GM12875 (cell line): ENCODE measurements around the gene PCTP.

ENCODE experiments used
- H3K4me3 ChIP-seq: one replicate; pipeline ENCODE4 v1.5.1; 2011; ENCODE audit warnings: low read depth, low read length, control low read depth
- TF ChIP-seq, protein P1 (sequence below): IDR thresholded peaks from 2 replicates; pipeline ENCODE4 v1.5.1; 2011; ENCODE audit warnings: low read depth, mild to moderate bottlenecking, control low read depth, inconsistent platforms, low read length, moderate library complexity, borderline replicate concordance; ENCODE audit not compliant: insufficient read depth

Gene PCTP

DNA sequence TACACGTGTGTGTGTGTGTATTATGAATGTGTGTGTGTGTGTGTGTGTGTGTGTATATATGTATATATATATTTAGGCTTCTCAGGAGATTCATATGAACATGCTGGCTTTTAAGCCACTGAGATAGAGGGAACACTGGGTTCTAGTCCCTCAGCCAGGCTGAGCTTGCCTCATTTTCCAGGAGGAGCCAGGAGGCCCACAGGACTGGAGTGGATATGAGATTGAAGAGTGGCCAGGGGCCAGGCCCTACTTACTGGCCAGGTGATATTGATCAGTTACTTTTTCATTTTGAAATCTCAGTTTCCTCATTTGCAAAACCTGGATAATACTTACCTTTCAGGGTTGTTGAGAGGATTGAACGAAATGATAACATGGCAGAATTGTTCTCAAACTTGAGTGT is 5.8 kb downstream of the PCTP start:
- H3K4me3 ChIP-seq = no peak overlapping the region
- TF ChIP-seq, protein P1, sequence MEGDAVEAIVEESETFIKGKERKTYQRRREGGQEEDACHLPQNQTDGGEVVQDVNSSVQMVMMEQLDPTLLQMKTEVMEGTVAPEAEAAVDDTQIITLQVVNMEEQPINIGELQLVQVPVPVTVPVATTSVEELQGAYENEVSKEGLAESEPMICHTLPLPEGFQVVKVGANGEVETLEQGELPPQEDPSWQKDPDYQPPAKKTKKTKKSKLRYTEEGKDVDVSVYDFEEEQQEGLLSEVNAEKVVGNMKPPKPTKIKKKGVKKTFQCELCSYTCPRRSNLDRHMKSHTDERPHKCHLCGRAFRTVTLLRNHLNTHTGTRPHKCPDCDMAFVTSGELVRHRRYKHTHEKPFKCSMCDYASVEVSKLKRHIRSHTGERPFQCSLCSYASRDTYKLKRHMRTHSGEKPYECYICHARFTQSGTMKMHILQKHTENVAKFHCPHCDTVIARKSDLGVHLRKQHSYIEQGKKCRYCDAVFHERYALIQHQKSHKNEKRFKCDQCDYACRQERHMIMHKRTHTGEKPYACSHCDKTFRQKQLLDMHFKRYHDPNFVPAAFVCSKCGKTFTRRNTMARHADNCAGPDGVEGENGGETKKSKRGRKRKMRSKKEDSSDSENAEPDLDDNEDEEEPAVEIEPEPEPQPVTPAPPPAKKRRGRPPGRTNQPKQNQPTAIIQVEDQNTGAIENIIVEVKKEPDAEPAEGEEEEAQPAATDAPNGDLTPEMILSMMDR = no peak

DNA sequence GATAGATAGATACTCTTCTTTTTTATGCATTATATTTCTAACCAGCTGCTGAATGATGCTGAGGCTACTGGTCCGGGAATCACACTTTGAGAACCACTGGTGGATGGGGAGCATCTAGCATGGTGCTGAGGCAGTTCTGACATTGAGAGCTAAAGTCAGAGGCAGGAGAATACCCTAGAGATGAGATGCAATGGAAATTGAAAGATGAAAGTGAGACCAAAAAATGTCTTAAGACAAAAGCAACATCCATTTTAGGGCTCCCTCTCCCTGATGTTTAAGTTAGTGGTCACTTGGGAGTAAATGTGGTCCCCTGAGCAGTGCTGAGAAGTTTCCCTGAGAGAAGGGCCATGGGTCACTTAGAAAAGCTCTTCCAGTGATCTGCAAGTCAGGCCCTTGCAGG is 6.8 kb downstream of the PCTP start:
- TF ChIP-seq, protein P1 = no peak
- no peak overlapping the region for H3K4me3 ChIP-seq

DNA sequence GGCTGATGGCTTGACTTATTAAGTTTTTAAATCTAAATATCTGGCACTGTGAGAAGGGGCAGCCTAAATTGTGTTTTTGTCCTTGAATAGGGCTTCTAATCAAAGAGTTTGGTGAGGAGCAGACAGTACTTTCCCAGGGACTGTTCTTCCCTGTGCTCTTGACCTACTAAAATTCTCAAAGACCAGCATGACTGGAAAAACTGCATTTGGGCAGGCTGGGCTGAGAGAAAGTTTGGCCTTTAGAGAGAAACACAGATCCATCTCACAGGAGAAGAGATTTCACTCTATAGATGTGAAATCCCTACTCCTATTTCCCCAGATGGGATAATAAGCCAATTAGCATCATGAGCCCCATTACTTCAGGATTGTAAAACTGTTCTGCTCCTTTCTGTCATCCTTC is 7.3 kb downstream of the PCTP start:
- TF ChIP-seq, protein P1 = no peak

DNA sequence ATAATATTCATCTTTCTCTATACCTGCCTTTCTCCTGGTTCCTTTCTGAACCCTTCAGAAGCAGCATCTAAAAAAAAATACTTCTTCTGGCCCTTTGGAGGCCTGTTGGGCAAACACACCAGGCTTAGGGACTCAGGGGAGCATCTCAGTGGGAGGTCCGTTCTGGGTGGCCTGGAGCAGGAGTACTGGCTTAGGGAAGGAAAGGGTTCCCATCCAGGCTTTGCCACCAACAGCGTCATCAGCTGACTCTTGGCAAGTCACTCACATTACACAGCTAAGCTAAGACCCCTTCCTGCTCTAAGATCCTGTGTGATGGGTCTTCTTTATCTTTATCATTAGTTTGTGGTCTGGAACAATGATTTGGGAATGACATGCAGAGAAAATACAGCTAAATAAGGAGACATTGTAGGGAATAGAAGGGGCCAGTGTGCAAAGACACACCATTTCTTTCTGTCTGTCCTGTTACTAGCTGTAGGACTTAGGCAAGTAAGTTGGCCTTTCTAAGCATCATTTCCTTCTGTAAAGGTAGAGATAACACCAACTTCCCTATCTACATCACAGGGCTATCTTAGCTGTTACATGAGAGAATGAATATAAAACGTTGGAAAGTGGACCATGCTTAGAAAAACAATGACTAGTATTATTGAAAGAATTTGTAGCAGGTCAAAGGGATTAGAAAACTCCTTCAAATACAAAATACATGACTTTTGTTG is 9.9 kb downstream of the PCTP start:
- no peak overlapping the region for H3K4me3 ChIP-seq
- TF ChIP-seq, protein P1 = no peak

More for the DNA sequence above, 7.3 kb downstream of the PCTP start:
- H3K4me3 ChIP-seq = no peak overlapping the region

DNA sequence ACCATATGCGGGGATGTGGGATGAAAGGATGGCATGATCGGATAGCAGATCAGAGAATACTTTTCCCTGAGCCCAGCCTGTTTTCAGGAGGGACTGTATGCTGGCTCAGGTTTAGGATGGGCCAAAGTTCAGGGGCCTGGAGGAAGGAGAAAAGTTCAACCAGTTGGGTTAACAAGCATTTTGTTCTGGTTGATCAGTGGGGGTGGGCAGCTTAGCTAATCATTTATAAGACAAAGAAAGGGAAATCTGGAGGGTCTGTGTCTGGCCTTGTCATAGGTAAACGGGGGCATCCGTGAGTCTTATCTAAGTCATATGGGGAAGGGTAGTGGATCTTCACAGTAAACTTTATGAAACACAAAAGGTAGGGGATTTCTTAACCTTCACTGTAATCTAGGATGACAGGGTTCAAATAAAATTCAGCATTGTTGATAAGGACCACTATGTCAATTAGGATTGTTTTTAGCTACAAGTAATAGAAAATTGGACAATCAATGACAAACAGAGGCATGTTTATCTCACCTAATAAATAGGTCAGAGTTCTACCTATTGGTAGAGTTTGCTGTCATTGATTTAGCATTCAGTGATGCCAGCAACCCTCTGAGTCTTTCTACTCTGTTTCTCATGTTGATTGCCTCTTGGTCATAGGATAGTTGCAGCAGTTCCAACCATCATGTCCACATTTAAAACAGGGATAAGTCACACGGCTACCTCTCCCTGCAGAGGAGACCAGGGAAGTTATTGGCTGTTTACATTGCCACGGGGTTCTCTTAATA is 11.4 kb downstream of the PCTP start:
- TF ChIP-seq, protein P1 = no peak
- H3K4me3 ChIP-seq = no peak overlapping the region

DNA sequence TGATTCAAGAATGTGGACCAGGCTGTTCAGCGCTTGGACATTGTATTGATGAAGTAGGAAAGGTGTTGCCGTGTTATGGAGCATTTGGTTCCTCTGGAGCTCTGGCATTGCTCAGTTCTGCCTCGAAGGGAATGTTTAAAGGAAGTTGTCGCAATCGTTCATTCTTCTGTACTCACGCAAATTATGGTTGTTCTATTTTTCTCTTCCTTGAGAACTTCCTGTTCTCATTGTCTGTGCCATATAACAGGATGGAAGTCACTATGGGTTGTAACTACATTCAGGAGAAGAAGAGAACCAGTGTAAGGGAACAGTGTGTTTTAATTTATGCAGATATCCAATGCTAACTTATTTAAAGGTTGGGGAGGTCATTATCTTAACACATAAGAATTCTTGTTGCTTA is 13.0 kb downstream of the PCTP start:
- TF ChIP-seq, protein P1 = no peak
- H3K4me3 ChIP-seq = no peak overlapping the region

DNA sequence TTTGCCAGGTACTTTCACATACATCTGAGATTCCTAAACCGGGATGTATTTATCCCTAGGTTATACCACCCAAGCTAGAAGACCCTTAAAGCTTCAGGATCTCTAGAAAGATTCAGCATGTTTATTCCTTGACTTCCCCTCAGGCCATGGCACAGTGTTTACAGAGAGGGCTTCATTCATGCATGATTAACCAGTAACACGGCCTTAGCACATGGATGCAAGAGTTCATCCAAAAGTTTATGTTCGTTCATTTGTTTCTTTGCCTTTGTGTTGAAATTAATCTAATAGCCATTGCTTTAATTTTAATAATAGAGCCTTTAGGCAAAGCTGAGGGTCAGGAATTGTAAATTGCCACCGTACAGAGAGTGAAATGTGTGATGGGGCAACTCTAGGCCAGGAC is 13.8 kb downstream of the PCTP start:
- no peak overlapping the region for H3K4me3 ChIP-seq
- TF ChIP-seq, protein P1 = no peak
